NCI-H345 (cell line): ENCODE measurements around the gene CFAP299.

Experiments used
- DNase-seq: peaks from one replicate; lab custom pipeline; 2025; lab: John Stamatoyannopoulos, UW

Gene CFAP299

GRCh38 chr4:80926891-80927290, 591.4 kb downstream of the CFAP299 start:
- DNase-seq = no peak

DNA sequence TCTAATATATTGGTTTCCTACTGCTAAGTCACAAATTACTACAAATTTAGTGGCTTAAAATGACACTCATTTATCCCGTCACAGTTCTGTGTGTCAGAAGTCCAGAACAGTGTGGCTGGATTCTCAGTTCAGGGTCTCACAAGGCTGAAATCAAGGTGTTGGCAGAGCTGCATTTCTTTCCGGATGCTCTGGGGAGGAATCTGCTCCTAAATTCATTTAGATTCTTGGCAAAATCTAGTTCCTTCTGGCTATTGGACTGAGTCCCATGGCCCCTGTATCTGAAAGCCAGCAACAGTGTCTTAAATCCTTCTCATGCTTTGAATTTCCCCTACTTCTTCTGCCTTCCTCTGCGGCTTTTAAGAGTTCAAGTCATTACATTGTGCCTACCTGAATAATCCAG, 591.9 kb downstream of the CFAP299 start:
- DNase-seq = no peak

- DNase-seq = no peak
Measured at GRCh38 chr4:80931631-80932081, 596.1 kb downstream of the CFAP299 start.

DNA sequence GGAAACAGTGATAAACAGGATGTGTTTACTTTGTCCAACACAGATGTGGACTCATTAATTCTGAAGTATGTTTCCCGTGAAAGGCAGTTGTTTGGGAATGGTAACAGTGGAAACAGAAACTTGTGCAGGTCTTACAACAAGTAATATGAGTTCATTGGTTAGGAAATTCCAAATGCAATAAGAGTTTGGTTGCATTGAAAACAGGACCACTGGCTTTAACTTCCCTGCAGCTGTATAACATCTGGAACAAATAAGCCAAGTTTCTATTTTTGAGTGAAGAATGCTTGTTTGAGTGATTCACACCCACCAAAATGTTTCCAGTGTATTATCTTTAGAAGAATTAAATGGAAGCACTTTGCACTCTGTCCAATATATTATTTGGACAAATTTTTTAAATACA, 612.6 kb downstream of the CFAP299 start:
- DNase-seq = no peak

DNA sequence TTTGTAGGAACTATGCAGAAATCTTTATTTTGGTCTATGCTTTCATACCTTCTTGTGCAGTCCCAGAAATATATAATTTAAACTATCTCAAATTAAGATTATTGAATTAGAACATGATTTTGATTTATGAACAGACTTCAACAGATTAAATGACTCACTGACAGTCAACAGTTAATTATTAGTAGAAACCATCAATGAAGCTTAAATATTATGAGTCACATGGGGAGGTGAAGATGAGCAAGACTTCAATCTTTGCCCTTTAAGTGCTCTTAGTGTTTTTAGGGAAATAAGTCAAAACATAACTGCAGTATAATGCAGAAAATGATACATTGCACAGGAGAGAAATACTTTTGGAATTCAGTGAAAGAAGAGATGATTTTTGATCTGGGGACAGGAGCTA, 613.5 kb downstream of the CFAP299 start:
- DNase-seq = no peak

GRCh38 chr4:80956421-80956820, 620.9 kb downstream of the CFAP299 start:
- DNase-seq = no peak

DNA sequence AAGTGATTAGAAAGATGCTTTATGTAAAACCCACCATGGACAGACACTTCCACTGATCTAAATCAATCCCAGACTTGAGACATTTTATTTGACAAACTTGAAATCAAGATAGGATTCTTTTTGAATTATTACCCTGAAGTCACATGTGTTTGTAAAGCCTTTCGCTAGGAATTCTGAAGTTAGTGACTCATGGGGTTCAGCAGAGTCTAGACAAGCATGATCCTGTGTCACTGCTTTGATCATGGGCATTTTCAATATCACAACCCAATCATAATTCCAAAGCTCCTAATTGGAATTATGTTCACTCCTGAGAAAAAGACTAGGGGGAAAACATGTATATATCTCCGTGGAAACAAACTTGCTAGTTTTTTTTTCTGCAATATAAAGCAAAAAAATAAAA, 627.5 kb downstream of the CFAP299 start:
- DNase-seq = no peak

- no peak for DNase-seq
Measured at GRCh38 chr4:80967346-80967745, 631.8 kb downstream of the CFAP299 start.

GRCh38 chr4:80980239-80980638, 644.7 kb downstream of the CFAP299 start:
- no peak for DNase-seq

DNA sequence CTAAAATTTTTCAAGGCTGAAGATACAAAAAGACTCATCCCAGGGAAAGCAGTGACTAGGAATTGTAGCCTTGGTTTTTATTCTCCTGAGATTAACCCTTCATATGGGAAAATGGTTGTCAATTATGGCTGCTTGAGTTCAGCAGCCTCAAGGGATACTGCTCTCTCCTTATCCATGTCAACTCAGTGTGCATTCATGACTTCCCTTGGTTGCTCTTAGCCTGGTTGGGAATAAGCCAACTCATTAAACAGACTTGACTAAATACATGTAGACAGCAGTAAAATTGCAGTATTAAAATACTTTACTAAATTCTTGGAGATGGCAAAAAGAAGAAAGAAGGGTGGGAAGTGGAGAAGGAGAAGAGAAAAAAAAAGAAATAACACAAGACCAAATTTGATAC, 650.5 kb downstream of the CFAP299 start:
- no peak for DNase-seq

GRCh38 chr4:80989921-80990544, 654.5 kb downstream of the CFAP299 start:
- peak; percentile 50 for DNase-seq

- DNase-seq = no peak
Measured at GRCh38 chr4:80990851-80991250, 655.3 kb downstream of the CFAP299 start.

DNA sequence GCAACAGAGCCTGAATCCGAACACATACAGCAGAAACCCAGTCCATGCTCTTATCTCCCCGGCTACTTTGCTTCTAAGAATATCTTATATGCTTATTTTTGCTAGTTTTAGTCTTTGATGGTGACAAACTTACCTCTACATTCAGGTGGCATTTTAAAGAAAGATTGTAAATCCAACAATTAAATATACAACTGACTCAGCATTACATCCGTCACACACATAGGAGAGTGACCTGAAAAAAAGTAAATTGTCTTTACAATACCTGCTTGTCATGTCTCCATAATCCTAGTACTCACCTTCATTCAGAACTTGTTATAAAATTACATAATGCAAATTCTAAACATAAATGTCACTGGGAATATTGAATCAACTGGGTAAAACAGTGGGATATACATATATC, 664.4 kb downstream of the CFAP299 start:
- no peak for DNase-seq

DNA sequence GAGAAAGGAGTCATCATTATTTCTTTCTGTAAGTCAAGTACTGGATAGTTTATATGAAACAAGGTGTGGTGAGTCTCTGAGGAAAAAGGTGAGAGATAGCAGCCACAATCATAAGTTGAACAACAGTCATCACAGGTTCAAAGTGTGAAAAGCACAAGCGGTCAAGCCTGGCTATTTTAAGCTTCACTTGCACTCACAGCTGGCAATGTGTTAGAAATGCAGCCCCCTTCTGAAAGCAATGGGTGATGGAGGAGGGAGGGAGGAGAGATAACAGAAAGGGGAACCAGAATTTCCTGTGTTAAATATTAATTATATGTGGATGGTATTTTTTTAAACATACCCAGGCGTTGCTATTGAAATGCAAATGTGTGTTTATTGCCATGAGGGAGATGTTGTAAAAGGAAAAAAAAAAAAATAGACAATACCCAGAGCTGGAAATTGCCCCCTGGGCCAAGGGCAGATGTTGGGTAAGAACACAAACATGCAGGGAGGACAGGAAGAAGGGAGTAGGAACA, 668.1 kb downstream of the CFAP299 start:
- no peak for DNase-seq

DNA sequence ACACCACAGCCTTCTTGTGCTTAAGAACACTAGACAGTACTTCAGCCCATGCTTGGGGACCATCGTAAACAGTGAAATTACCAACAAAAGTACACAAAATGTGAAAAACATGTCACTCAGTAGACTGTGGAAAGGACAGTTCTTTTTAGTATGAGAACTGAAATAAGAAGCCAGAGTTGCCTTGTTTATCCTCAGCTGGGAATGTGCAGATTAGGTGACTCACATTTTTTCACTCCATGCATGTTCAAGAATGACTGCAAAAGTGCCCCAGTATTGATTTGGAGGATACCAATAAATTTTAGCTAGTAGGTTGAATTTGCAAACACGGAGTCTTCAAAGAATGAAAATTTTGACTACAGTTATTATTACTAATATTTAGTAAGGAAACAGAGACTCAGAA, 671.9 kb downstream of the CFAP299 start:
- no peak for DNase-seq
